ENCODE results near the gene LOXHD1.

The LOXHD1 gene, protein sequence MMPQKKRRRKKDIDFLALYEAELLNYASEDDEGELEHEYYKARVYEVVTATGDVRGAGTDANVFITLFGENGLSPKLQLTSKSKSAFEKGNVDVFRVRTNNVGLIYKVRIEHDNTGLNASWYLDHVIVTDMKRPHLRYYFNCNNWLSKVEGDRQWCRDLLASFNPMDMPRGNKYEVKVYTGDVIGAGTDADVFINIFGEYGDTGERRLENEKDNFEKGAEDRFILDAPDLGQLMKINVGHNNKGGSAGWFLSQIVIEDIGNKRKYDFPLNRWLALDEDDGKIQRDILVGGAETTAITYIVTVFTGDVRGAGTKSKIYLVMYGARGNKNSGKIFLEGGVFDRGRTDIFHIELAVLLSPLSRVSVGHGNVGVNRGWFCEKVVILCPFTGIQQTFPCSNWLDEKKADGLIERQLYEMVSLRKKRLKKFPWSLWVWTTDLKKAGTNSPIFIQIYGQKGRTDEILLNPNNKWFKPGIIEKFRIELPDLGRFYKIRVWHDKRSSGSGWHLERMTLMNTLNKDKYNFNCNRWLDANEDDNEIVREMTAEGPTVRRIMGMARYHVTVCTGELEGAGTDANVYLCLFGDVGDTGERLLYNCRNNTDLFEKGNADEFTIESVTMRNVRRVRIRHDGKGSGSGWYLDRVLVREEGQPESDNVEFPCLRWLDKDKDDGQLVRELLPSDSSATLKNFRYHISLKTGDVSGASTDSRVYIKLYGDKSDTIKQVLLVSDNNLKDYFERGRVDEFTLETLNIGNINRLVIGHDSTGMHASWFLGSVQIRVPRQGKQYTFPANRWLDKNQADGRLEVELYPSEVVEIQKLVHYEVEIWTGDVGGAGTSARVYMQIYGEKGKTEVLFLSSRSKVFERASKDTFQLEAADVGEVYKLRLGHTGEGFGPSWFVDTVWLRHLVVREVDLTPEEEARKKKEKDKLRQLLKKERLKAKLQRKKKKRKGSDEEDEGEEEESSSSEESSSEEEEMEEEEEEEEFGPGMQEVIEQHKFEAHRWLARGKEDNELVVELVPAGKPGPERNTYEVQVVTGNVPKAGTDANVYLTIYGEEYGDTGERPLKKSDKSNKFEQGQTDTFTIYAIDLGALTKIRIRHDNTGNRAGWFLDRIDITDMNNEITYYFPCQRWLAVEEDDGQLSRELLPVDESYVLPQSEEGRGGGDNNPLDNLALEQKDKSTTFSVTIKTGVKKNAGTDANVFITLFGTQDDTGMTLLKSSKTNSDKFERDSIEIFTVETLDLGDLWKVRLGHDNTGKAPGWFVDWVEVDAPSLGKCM (N-terminal part only)

DNA sequence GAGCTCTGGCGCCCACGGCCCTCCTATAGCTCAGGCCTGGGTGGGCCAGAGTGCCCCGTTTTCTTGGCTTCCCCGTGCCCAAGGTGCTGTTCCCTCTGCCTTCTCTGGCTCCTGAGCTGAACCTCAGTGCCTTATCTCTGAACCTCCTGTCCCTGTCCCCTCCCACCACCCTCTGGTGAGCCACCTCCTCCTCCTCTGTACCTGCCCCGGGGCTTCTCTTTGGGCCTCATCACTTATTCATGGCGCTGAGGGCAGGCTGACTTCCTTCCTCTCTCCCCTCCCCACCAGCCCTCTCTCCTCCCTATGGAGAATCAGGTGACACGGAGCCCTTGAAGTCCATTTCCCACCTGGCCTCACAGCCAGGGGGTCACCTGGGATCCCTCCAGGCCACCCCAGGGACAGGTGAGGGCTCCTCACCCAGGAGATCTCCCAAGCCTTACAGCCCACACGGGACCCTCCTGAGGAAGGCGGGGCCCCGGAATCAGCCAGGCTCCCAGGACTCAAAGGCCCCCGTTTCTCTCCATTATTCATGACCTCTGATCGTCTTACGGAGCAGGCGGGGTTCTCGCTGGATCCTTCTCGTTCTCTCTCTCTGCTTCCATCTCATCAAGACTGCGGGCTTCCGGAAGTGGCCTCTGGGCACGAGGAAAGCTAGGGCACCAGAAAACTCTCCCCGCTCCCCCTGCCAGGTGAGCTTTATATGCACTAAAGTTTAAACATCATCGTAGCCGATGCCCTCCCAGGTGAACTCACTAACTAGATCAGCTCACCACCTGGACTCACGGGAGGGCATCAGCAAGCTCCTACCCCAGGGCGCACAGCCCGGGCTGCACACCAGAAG, at the start of gene LOXHD1:
LOXHD1 (minus strand) TSS at position 106 of the 841 bp plus-strand sequence. CDS start 187 bp downstream, outside the sequence.
- no peak within 1 kb of the TSS for H3K27ac Mint-ChIP-seq
- no peak for ATAC-seq
- H3K4me3 Mint-ChIP-seq = no peak within 1 kb of the TSS
- no peaks in the 10 kb centered on the region for H3K4me1 Mint-ChIP-seq
- H3K27me3 Mint-ChIP-seq = no peaks in the 10 kb centered on the region
- no peaks in the 10 kb centered on the region for H3K36me3 Mint-ChIP-seq
- no peaks in the 10 kb centered on the region for H3K9me3 Mint-ChIP-seq

DNA sequence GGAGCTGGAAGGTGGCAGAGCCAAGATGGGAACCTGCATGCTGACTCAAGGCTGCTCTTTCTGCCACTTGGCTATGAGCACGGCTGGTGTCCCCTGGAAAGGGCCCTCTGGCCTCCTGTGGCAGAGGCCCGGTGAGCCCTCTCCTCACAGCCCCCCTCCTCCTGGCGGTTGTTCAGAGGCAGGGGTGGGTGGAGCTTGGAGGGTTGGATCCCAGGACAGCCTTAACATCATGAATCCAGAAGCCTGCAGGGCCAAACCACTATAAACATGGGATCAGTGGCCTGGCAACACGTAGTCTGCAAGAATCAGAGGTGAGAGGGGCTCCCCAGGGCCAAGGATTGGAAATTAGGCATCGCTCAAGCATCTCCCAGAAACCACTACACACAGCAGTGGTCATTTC, 48.5 kb upstream of the LOXHD1 start:
- no peak for ATAC-seq
- H3K4me3 Mint-ChIP-seq = no peak overlapping the region
- no peaks in the 10 kb centered on the region for H3K9me3 Mint-ChIP-seq
- H3K4me1 Mint-ChIP-seq = no peaks in the 10 kb centered on the region
- no peaks in the 10 kb centered on the region for H3K36me3 Mint-ChIP-seq
- H3K27ac Mint-ChIP-seq = no peak overlapping the region
- no peaks in the 10 kb centered on the region for H3K27me3 Mint-ChIP-seq

DNA sequence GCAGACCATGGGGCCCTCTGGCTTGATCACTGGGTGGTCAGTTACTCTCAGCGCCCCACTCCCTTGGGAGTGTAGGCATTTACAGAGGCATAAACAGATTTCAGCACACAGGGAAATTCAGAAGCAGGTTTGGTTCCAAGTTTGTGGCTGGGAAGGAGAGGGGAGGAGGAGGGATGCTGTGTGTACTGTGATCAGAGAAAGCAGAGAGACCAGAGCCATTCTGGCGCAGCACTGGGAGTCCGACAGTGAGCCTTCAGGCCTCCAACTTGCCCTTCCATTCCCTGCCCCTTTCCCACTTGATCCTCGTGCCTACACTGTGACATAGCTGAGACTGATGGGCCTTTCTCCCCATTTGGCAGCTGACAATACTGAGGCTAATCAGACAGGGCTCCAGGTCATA, 47.8 kb upstream of the LOXHD1 start:
- H3K4me3 Mint-ChIP-seq = no peak overlapping the region
- no peak overlapping the region for H3K27ac Mint-ChIP-seq

DNA sequence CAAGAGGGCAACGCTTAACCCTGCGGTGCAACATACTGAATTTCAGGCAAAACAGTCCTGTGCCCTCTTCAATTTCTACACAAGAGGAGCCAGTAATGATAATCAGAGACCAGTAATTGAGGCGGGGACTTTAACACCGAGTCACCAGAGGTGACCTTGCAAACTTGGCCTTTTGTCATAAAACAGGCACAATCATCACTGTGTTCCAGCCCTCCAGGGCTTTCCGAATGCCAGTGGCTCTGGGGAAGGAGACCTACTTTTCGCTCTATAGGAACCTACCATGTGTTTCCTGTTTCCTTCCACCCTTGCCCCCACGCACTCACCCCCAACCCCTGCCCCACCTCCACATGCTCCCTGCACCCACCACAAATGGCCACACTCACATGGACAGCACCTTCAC, 47.2 kb upstream of the LOXHD1 start:
- H3K27ac Mint-ChIP-seq = no peak overlapping the region
- no peaks in the 10 kb centered on the region for H3K4me1 Mint-ChIP-seq
- H3K36me3 Mint-ChIP-seq = no peaks in the 10 kb centered on the region
- no peaks in the 10 kb centered on the region for H3K9me3 Mint-ChIP-seq
- no peak for ATAC-seq
- H3K4me3 Mint-ChIP-seq = no peak overlapping the region
- H3K27me3 Mint-ChIP-seq = no peaks in the 10 kb centered on the region

More for the DNA sequence above, 47.8 kb upstream of the LOXHD1 start:
- Mint-ChIP-seq H3K27me3 (no peaks in the 10 kb centered on the region), H3K36me3 (no peaks in the 10 kb centered on the region), H3K4me1 (no peaks in the 10 kb centered on the region), H3K9me3 (no peaks in the 10 kb centered on the region)
- ATAC-seq = no peak

DNA sequence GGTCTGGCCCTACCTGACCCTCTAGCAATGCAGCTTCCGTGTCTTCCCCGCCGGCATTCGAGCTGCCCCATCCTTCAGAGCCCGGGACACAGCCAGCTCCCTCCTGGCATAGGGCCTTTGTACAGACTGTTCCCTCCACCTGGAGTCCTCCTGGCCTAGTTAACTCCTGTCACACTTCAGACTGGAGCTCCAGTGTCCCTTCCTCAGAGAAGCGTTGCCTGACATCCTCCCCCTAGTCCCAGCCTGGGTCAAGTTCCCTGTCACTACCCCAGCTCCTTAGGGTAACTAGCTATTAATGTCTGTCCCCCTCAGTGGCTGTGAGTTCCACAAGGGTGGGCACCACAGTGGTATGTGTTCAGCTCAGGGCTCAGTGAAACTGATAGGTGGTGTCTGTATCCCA, 45.5 kb upstream of the LOXHD1 start:
- Mint-ChIP-seq H3K4me3 (no peak overlapping the region), H3K27ac (no peak overlapping the region), H3K27me3 (no peaks in the 10 kb centered on the region), H3K9me3 (peaks cover 7% of the 10 kb centered on the region), H3K36me3 (no peaks in the 10 kb centered on the region), H3K4me1 (no peaks in the 10 kb centered on the region)
- peak; percentile 17 for ATAC-seq

DNA sequence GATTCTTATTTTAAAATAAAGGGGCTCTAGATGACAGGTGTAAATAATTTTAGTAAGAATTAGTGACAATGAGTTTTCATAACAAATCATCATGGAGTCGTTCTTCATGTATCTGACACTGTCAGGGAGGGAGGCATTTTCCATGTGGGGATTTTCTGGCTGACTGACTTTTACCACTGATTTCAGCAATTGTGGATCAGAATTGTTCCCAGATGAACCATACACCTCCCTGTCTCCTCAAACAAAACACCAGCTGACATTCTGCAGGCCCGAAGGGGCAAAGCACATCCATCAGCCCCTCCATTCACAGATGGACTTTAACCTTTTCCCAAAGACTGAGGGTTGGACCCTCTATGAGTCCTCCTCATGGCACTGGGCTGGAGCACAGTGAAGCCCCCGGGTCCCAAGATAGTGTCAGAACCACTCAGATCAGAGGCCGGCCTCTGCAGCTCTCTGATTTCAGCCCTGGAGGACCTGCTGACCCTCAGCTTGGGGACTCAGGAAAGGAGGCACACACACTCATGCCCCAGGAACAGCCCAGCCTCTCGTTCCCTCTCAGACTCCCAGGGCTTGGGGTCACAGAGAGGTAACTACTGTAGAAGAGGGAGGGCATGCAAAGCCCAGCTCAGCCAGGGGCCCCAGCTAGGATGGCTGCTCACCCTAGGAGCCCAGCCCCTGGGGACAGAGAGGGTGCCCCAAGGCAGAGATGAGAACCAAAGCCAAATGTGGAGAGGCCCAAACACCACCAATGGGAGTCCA, 43.2 kb upstream of the LOXHD1 start:
- Mint-ChIP-seq H3K27me3 (no peaks in the 10 kb centered on the region), H3K4me3 (no peak overlapping the region), H3K9me3 (peaks cover 7% of the 10 kb centered on the region), H3K4me1 (no peaks in the 10 kb centered on the region), H3K27ac (no peak overlapping the region), H3K36me3 (no peaks in the 10 kb centered on the region)
- ATAC-seq = no peak

DNA sequence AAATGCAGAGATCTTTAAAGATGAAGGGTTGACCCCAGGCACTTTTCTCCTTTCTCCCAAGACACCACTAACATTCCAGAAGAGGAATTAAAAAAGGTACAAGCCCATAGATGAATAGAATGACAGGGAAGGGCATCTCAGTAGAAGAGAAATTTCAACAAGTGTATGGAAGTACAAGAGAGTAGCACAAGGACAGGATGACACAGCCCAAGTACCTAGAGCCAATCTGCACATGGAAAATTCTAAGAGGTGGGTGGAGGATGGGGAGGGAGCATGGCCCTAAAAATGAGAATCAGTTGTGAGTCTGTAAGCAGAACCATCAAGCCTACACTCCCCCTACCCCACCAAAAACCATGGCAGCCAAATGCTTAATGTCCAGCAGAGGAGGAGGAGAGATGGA, 39.7 kb upstream of the LOXHD1 start:
- Mint-ChIP-seq H3K9me3 (peaks cover 7% of the 10 kb centered on the region), H3K4me3 (no peak overlapping the region), H3K36me3 (no peaks in the 10 kb centered on the region), H3K27ac (no peak overlapping the region), H3K27me3 (peaks cover 18% of the 10 kb centered on the region), H3K4me1 (no peaks in the 10 kb centered on the region)
- no peak for ATAC-seq

DNA sequence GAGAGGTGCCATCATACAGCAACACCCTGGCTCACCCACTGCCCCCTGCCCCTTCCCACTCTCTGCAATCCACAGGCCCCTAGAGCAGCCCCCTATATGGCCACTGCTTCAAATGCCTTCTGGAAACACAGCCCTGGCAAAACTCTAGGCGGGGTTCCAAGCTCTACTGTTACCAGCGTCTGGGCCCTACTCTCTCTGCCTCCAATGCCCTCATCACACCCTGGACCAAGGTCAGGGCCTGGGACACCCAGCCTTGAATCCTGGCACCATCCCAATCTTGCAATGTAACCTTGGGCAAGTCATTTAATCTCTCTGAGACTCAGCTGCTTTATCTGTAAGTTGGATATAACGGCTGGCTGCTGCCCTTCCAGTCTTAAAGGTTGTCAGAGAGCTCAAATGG, 39.2 kb upstream of the LOXHD1 start:
- peak; percentile 6 for ATAC-seq

DNA sequence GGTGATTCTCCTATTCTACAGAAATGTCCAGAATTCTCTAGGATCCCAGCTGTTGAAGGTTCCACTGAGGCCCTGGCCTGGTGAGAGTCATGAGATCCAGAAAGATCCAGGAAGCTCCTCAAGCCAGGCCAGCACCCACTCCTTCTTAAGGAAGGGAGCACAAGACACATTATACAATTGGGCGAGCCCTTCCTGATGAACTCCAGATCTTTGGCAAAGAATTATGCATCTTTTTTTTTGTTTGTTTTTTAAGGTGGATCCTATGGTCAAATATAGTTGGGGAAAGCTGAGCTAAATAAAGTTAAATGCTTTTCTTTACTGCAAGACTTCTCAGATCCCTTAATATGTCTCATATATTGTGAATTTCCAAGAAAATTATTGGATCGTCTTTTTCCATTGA, 37.0 kb upstream of the LOXHD1 start:
- H3K4me1 Mint-ChIP-seq = no peaks in the 10 kb centered on the region
- H3K4me3 Mint-ChIP-seq = no peak overlapping the region
- H3K36me3 Mint-ChIP-seq = no peaks in the 10 kb centered on the region
- H3K27me3 Mint-ChIP-seq = peaks cover 18% of the 10 kb centered on the region
- peaks cover 7% of the 10 kb centered on the region for H3K9me3 Mint-ChIP-seq
- ATAC-seq = no peak
- no peak overlapping the region for H3K27ac Mint-ChIP-seq

More for the DNA sequence above, 39.2 kb upstream of the LOXHD1 start:
- H3K36me3 Mint-ChIP-seq = no peaks in the 10 kb centered on the region
- no peak overlapping the region for H3K27ac Mint-ChIP-seq
- peaks cover 18% of the 10 kb centered on the region for H3K27me3 Mint-ChIP-seq
- peaks cover 7% of the 10 kb centered on the region for H3K9me3 Mint-ChIP-seq
- H3K4me3 Mint-ChIP-seq = no peak overlapping the region
- no peaks in the 10 kb centered on the region for H3K4me1 Mint-ChIP-seq

DNA sequence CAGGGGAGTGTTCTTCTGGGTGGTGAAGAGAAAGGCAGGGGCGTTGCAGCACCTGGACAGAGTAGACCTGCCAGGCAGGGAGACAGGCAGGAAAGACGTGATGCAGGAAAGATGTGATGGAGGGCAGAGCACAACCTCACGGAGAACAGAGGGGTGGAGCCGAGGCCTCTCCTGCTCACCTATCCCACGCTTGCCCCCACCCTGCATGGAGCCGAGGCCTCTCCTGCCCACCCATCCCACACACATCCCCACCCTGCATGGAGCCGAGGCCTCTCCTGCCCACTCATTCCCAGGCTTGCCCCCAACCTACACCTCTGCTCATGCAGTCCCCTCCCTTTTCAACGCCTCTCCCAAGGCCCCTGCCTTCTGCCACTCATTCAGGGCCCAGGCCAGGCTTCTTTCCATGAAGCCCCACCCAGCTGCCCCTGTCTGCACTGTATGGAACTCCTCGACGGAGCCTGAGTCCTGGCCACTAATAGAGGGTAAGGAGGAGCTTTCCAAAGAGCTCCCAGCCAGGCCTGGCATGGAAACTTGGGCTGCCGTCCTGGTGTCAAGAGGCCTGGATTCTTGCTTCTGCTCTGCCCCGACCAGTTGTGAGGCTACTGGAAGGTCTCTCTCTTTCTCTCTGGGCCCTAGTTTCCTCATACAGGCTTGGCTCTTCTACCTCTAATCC, 32.0 kb upstream of the LOXHD1 start:
- Mint-ChIP-seq H3K27me3 (peaks cover 14% of the 10 kb centered on the region), H3K27ac (no peak overlapping the region), H3K4me1 (no peaks in the 10 kb centered on the region), H3K36me3 (no peaks in the 10 kb centered on the region), H3K4me3 (no peak overlapping the region), H3K9me3 (no peaks in the 10 kb centered on the region)
- ATAC-seq = no peak

DNA sequence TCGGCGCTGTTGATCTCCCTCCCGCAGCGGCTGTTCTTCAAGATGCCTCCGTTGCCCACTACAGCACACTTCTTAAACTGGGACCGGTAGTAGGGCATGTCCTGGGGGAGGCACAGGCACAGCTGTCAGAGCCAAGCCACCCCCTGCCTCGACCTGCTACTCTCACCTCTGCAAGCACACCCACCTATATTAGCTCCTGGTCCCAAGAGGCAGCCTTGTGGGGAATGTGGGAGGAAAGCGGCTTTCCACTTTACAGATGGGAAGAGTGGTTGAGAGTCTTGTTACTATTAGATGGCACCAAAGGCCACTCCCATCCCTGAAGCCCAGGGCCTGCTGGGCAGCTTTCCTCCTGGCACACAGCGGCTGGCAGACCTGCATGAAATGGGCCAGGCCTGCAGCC, 29.2 kb upstream of the LOXHD1 start:
- Mint-ChIP-seq H3K27ac (no peak overlapping the region), H3K36me3 (no peaks in the 10 kb centered on the region), H3K4me3 (no peak overlapping the region), H3K9me3 (peaks cover 2% of the 10 kb centered on the region), H3K27me3 (peaks cover 5% of the 10 kb centered on the region), H3K4me1 (peaks cover 3% of the 10 kb centered on the region)
- ATAC-seq = no peak

DNA sequence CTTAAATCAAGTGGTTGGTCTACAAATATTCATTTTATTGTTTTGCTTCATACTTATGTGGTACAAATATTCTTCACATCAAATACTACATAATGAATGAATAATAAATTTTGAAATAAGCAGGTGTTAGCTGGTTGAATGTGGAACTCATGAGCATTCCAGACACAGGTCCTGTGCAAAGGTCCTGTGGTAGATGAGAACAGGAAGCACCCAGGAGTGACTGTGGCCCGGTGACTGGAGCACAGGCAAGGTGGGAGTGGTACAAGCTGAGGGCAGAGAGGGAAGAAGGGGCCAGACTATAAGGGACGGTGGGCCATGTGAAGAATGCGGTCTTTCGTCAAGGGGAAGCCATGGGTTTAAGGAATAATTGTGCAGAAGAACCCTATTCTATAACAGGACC, 26.2 kb upstream of the LOXHD1 start:
- peaks cover 2% of the 10 kb centered on the region for H3K9me3 Mint-ChIP-seq
- H3K4me3 Mint-ChIP-seq = no peak overlapping the region
- no peaks in the 10 kb centered on the region for H3K36me3 Mint-ChIP-seq
- no peak for ATAC-seq
- peaks cover 9% of the 10 kb centered on the region for H3K27me3 Mint-ChIP-seq
- H3K27ac Mint-ChIP-seq = no peak overlapping the region
- peaks cover 14% of the 10 kb centered on the region for H3K4me1 Mint-ChIP-seq

DNA sequence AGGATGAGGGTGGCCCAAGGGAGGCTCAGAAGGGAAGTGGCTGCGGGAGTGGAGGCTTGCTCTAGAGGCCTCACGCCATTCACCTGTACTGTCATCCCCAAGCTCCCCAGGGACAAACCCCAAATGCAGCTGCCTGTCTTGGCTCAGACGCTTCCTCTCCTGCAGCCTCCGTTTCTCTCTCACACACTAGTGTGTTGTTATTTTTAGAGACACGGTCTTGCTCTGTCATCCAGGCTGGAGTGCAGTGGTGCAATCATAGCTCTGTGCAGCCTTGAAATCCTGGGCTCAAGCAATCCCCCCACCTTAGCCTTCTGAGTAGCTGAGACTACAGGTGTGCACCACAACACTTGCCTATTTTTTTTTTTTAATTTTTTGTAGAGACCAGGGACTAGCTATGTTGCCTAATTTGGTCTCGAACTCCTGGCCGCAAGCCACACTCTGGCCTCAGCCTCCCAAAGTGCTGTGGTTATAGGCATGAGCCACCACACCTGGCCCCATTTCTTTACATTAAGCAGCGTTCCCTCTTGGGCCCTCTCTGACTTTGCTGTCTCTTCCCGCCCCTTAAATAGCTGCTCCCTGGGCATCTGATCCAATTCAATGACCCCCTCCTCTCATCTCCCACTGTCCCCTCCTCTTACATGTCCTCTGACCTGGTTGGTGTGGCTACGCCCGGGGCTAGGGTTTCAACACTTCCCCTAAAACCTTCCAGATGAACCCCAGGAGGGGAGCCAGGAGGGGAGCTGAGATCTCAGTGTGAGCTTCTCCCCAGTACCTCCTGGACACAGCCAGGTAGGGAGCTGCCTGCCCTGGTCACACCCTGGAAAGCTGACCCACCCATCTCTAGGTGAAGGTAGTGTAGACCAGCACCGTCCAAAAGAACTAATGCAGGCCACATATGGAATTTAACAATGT, 24.0 kb upstream of the LOXHD1 start:
- H3K27ac Mint-ChIP-seq = no peak overlapping the region
- H3K9me3 Mint-ChIP-seq = peaks cover 2% of the 10 kb centered on the region
- H3K27me3 Mint-ChIP-seq = peaks cover 9% of the 10 kb centered on the region
- H3K4me1 Mint-ChIP-seq = peaks cover 14% of the 10 kb centered on the region
- no peak overlapping the region for H3K4me3 Mint-ChIP-seq
- ATAC-seq = peak; percentile 41
- no peaks in the 10 kb centered on the region for H3K36me3 Mint-ChIP-seq

Measured in stimulated activated memory B cell treated with anti-CD40 and anti-IgM and Interleukin-4, amounts not matched to agents 10 μg/mL and 1 μg/mL and 100 μg/mL, for 72 hours (primary cell).